ENCODE results near the gene DMPK. TPM values are rescaled to one million over a fixed set of nuclear protein-coding genes. Genes with fewer than 3 reads are reported as not detected.
"Not testable (repeated sequence)": the region's sequence is repeated elsewhere in the genome, so short reads cannot be mapped to it uniquely, and the experiment has no call there.

The DMPK gene
- polyA plus RNA-seq, 3 donors: 36.1 to 119 (median 40.8) TPM

DNA sequence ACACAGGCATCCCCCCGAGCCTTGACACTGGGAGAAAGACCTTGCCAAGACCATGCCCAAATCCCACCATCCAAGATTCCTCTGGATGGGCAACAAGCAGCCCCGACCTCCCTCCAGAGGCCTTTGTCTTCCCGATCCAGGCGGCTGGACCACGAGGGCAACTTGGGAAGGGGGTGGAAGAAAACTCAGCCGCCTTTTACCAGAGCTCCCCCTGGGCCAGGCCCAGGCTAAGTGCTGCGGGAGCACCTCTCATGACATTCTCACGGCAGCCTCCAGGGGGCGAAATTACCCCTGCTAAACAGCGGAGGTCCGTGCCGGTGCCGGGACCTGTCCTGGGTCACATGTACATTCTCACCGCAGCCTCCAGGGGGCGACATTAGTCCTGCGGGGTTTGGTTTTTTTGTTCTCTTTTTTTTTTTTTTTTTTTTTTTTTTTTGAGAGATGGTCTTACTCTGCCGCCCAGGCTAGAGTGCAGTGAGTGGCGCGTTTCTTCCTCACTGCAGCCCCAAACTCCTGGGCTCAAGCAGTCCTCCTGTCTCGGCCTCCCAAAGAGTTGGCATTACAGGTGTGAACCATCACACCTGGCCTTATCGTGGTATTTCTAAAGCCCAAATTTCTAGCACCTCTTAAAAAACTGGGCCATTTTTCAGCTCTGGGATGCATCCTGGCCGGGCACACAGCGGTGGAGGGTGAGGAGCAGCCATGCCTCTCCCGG lies 34.9 kb upstream of the DMPK start:
- WGBS, 3 donors: 17 to 23% (median 22%) methylated on average over 24 of the region's 24 CpGs
- H3K27ac ChIP-seq (ENCODE audit: low read depth, low read length): no peak overlapping the region

DNA sequence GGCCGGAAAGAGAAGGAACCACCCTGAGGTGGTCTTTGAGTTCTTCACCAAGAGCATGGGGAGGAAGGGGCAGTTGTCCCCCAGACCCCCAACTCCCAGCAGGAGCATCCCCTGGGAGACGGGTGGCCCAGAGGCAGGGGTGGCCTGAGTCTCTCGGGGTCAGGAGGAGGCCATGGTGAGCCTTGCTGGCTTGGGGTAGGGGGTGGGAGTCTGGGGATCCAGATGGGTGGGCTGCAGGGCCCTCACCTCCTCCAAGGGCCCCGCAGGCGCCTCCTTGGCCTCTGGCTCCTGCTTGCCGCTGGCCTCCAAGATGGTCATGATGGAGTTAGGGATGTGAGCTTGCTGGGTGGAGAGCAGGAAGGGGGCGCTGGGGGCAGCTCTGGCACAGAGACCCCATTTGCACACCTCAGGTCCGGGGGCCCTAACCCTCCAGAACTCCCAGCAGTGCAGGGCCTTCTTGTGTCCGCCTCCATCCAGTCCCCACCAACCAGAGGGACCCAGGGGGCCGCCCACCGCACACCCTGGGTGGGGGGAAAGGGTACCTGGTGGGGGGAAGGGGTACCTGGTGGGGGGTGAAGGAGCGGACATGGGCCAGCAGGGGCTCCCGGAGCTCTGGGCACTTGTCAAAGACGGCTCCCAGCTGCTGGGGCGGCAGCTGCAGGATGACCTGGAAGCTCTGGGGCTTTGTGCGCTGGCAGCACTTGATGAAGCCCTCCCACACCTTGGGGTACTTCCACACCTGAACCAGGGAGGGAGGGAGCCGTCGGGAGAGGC lies 34.1 kb upstream of the DMPK start:
- WGBS, 3 donors: 71 to 75% (median 73%) methylated on average over 14 to 18 of the region's 18 CpGs
- no peak overlapping the region for H3K27ac ChIP-seq (ENCODE audit: low read depth, low read length)

DNA sequence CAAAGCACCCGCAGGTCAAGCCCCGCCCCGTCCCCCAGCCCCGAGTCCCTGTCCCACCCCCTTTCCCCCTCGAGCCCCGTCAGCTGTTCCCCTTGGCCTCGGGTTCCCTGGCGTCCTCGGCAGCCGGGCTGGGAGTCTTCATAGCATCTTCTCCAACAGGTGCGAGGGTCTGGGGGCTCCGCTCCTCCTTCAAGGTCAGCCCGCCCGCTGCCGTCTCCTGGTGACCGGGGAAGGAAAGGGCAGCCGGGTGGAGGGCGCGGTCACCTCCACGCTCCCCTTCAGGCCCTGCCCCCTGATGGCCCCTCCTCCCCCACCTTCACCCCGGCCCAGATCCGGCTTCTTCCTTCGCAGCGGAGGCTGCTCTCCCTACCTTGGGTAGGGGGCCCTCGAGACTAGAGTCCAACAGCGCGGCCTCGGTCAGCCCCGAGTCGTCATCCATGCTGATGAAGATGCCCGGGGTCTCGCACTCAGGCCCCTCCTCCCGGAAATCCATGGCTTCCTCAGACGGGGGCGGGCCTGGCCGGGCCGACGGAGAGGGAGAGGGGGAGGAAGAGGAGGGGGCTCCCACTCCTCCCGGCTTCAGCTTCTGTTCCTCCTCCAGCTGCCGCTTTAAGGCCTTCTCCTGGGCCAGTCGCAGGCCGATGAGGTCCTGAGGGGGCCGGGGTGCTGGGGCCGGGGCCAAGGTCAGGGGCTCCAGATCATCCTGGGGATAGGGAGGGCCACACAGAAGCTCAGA lies 33.4 kb upstream of the DMPK start:
- no peak overlapping the region for H3K27ac ChIP-seq (ENCODE audit: low read depth, low read length)
- 12 to 54% (median 16%) methylated on average over 37 to 44 of the region's 44 CpGs for WGBS, 3 donors

DNA sequence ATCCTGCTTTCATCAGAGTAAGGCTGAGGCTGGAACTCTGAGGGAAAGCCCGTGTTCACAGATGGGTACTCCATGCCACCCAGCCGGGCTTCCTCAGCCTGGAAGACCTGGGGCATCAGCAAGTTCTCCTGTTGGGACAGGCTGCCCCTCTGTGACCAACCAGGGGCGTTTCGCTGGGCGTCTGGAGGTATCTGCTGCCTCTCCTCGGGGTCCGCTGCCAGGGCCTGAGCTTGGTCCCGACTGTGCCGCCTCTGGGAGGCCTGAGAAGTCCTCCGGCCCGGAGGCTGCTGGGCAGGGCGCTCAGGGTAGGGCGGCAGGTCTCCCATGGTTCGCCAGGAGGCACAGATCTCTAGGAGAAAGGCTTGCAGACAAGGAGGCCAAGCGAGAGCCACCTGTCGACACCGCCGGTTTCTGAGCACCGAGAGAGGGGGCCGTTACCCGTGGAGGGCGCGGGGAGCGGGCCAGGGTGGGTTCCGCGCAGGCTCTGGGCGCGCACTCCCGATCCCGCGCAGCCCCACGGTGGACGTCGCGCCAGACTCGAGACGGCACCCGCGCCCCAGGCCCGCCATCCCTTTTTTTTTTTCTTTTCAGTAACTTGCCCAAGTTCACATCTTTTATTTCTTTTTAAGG lies 32.7 kb upstream of the DMPK start, which contains the start of gene RSPH6A:
RSPH6A (minus strand) TSS at position 458 of the 630 bp plus-strand sequence; CDS start at position 326, 132 bp downstream.
- 38 to 60% (median 38%) methylated on average over 27 to 40 of the region's 40 CpGs for WGBS, 3 donors
- no peak within 1 kb of the TSS for H3K27ac ChIP-seq (ENCODE audit: low read depth, low read length)

DNA sequence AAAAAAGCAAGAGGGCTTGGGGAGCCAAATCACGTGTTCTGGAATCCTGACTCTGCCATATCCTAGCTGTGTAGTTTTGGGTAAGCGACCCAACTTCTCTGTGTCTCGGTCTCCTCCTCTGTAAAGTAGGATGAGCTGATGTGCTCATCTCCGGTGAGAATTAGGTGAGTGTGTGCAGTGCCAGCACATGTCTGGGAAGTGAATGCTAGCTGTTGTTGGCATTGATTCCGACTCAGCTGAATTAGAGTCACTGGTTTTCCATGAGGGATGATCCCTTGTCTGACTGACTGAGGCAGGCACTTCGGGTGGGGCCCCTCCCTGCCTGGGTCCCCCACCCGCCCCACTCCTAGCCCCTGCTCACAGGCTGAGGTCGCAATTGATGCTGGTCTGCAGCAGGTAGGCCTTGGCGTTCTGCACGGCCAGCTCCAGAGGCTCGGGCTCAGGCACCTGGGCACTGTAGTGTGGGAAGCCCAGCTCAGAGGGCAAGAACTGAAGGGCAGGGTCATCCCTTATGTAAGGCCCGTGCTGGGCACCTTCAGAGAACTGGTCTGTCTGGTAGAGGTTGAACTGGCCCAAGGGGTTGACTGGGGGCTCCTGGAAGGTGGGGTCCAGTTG lies 32.0 kb upstream of the DMPK start:
- WGBS, 3 donors: 82 to 87% (median 87%) methylated on average over 12 of the region's 12 CpGs
- H3K27ac ChIP-seq (ENCODE audit: low read depth, low read length): no peak overlapping the region

DNA sequence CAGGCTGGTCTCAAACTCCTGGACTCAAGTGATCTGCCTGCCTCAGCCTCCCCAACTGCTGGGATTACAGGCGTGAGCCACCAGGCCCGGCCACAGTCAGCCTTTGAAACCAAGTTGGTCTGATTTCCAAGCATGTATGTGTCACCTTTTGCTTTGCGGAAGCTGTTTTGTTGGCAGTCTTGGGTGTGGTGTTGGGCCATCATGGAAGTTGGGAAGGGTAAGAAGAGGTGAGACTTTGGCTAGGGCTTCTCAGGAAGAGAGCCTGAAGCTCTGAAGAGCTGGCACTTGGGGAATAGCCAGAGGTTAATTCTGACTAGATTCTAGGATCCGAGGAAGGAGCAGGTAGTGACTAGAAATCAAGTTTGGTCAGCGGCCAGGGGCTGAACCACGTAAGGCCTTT lies 30.0 kb upstream of the DMPK start:
- 93 to 95% (median 94%) methylated on average over 6 of the region's 6 CpGs for WGBS, 3 donors
- no peak overlapping the region for H3K27ac ChIP-seq (ENCODE audit: low read depth, low read length)

DNA sequence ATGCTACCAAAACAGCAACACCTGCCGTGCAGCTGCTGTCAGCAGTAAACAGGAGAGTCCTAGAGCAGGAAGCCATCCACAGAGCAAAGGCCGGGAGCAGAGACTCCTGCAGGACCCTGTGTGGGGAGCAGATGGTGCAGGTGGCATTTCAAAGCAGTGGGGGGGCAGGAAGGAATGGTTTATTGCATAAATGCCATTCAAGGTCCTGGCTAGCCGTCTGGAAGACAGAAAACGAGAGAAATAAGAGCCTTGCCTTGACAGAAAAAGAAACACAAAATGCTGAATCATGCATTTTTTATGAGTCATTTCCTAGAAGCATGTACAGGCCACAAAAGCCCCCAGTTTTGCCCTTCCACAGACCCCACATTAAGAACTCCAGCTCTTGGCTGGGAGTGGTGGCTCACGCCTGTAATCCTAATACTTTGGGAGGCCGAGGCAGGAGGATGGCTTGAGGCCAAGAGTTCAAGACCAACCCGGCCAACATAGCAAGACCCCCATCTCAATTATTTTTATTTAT lies 27.4 kb upstream of the DMPK start:
- 28 to 66% (median 35%) methylated on average over 7 of the region's 7 CpGs for WGBS, 3 donors
- no peak overlapping the region for H3K27ac ChIP-seq (ENCODE audit: low read depth, low read length)

DNA sequence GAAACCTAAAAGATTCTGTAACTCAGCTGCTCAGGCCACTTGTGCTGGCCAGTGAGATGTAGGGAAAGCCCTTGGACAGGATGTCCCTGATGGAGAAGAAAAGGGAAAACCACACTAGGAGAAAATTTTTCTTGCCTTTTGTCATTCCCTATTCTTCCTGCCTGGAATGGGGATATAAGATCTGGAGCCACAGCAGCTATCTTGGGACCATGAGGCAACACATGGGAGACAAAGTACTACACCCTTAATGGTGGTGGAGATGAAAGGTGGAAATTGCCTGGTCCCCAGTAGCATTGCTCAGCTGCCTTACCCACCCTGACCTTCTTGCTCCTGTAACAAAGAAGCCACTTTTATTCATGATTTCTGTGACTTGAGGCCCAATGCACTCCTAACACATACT lies 23.4 kb upstream of the DMPK start:
- H3K27ac ChIP-seq (ENCODE audit: low read depth, low read length): no peak overlapping the region

DNA sequence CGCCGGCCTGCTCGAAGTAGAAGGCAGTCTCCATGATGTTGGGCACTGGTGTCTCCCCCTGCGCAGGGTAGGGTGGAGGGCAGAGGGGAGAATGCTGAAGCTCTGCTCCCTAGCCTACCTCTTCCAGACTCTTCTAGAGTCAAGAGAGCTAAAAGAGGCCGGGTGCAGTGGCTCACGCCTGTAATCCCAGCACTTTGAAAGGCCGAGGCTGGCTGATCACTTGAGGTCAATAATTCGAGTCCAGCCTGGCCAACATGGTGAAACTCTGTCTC lies 22.6 kb upstream of the DMPK start:
- no peak overlapping the region for H3K27ac ChIP-seq (ENCODE audit: low read depth, low read length)
- 87 to 90% (median 88%) methylated on average over 8 of the region's 8 CpGs for WGBS, 3 donors

DNA sequence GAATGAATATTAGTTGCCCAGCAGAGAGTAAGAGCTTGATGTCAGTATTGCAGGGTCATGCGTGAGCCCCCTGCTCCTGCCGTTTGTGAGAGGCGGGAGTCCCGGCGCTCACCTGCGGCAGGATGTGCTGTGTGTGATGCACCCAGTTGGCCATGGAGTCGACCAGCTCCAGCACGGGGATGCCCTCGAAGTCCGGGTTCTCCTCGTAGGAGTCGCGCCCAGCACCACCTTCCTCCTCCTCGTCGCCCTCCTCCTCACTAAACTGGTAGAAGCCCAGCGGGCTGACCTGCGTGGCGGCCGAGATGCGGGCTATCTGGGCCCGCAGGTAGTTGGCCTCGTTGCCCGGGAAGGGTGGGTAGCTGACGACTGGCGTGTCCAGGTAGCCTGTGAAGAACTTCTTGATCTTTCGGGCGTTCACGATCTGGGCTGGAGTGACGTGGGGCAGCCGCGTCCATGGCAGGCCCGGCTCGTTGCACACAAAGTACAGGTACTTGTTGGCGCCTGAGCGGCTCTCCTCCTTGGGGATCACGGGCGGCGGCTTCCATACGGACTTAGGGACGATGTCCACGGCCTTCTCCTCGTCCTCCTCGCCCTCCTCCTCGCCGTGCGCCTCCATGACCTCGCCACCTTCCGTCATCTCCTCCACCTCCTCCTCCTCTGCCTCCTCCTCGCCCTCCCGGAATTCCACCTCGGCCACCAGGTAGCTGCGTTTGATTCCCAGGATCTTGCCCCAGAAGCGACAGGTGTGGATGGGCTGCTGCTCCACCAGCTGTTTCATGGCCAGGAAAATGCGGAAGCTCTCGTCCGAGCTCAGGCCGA lies 22.1 kb upstream of the DMPK start:
- H3K27ac ChIP-seq (ENCODE audit: low read depth, low read length): no peak overlapping the region
- WGBS, 3 donors: 86 to 91% (median 88%) methylated on average over 55 to 57 of the region's 57 CpGs

DNA sequence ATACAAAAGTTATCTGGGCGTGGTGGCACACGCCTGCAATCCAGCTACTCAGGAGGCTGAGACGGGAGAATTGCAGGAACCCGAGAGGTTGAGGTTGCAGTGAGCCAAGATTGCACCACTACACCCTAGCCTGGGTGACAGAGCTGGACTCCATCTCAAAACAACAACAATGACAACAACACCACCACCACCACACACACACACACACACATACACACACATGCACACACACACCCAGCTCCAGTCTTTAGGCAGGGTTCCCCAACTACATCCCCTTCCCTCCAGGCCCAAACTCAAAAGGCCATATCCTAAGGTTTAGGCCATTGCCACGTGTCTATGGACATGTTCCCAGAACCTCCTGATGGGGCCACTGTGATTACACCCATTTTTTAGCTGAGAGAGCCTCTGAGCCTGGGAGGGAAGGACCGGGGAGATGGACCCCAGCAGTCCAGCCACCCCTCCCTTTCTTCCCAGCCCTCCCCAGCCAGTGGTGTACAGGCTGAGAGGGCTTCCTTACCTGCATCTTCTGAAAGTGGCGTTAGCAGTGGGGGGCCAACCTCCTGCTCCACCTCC lies 19.4 kb upstream of the DMPK start:
- H3K27ac ChIP-seq (ENCODE audit: low read depth, low read length): no peak overlapping the region
- 76 to 87% (median 78%) methylated on average over 7 of the region's 7 CpGs for WGBS, 3 donors

DNA sequence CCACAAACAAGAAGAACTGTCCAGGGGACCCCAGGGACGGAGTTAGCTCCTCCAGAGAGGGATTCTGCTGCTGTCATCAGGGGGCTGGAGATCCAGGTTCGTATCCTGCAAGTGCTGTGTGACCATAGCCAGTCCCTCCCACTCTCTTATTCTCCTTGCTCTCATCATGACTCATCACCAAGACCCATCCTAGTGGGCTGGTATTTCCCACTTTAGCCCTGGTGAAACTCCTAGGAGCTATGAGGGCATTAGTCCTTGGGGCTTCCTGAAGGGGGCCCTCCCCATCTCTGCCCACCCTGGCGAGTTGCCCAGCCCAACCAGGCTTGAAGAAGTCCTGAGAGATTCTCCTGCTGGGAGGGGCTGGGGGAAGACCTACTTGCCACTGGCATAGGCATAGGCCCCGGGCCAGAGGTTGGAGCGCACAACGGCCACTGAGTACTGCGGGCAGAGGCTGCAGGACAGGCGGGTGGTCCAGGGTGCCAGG lies 17.8 kb upstream of the DMPK start:
- H3K27ac ChIP-seq (ENCODE audit: low read depth, low read length): no peak overlapping the region
- 79 to 83% (median 80%) methylated on average over 8 of the region's 8 CpGs for WGBS, 3 donors

DNA sequence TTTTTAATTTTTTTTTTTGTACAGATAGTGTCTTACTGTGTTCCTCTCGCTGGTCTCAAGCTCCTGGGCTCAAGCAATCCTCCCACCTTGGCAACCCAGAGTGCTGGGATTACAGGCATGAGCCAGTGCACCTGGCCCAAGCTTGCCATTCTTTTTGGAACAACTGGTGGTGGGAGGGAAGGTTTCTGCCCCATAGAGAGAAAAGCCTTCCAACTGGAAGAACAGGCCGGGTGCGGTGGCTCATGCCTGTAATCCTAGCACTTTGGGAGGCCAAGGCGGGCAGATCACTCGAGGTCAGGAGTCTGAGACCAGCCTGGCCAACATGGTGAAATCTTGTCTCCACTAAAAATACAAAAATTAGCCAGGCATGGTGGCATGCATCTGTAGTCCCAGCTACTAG lies 17.3 kb upstream of the DMPK start:
- not testable (repeated sequence) for H3K27ac ChIP-seq (ENCODE audit: low read depth, low read length)
- 76 to 83% (median 79%) methylated on average over 5 of the region's 5 CpGs for WGBS, 3 donors

DNA sequence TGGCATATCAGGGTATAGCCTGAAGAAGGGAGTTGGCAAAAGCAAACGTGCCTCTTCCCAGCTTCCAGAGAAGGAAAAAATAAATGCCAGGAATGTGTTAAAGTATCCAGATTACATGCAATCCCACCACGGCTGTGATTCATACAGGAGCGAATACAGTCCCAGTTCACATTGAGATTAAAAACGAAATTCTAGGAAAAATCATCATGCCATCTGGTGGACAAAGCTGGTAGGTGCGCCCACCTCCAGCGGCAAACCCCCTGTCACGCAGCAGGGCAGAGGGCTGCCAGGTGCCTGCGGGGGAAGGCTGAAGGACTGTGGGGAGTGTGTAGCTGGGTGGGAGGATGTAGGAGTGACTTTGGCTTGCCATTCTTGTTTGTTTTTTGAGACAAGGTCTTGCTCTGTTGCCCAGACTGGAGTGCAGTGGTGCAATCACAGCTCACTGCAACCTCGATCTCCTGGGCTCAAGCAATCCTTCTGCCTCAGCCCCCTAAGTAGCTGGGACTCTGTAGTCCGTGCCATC lies 16.8 kb upstream of the DMPK start:
- 3 to 4% (median 4%) methylated on average over 10 of the region's 10 CpGs for WGBS, 3 donors
- H3K27ac ChIP-seq (ENCODE audit: low read depth, low read length): no peak overlapping the region

DNA sequence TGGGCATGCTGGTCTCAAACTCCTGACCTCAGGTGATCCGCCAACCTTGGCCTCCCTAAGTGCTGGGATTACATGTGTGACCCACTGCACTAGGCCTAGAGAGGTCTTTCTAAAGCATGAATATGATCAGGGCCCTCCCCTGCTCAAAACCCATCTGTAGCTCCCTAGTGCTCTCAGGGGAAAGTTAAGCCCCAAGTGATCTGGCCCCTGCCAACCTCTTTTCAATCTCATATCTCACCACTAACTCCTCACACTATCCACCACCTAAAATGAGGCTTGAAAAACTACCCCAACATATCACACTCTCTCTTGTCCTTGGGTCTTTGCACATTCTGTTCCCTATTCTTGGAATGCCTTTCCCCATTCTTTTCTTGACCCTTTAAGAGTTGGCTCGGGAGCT lies 12.3 kb upstream of the DMPK start:
- WGBS, 3 donors: 74 to 85% (median 76%) methylated on average over 2 of the region's 2 CpGs
- no peak overlapping the region for H3K27ac ChIP-seq (ENCODE audit: low read depth, low read length)

DNA sequence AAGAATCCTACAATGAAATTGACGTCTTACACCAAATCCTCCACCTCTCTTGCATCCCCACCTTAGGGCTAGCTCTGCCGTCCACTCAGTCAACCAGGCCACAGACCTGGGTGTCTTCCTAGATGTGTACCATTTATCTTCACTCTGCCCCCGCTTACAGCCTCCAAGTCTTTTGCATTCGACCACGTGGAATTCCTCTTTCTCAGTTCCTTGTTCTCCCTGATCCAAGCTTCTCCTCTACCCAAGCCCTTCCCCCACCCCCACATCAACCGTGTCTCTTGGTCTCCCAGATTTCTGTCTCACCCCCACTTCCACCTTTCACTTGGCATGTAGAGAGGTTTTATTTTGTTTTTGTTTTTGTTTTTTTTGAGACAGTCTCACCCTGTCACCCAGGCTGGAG lies 11.6 kb upstream of the DMPK start:
- 43 to 50% (median 46%) methylated on average over 6 of the region's 6 CpGs for WGBS, 3 donors
- H3K27ac ChIP-seq (ENCODE audit: low read depth, low read length): no peak overlapping the region

DNA sequence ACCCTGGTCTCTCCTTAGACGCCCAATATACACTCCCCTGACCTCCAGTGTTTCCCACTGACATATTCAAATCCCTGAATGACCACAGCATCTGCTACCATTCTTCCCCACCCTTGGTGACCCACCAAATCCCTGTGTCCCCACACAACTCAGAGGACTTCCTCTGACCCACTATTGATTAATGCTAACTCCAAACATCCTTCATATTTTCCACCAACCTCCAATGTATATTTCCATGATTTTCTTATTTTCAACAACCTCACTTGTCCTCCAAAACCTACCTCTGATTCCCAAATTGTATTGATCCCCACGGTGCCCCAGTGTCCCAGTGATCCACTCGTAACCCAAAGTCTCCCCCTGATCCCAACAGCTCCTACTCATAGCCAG lies 10.9 kb upstream of the DMPK start:
- no peak overlapping the region for H3K27ac ChIP-seq (ENCODE audit: low read depth, low read length)
- 29 to 39% (median 36%) methylated on average over 3 of the region's 3 CpGs for whole genome bisulfite sequencing, 3 donors
